Lower lobe of right lung (tissue), 2 donors: ENCODE measurements around the gene KCNAB1. TPM values are rescaled to one million over a fixed set of nuclear protein-coding genes. Genes with fewer than 3 reads are reported as not detected.
A peak's percentile ranks its signal among the peaks of the same experiment; 100 is the strongest.

Experiments used
- ATAC-seq, 2 donors: fragments of 200-7000 bp; cut with Tn5 transposase; one replicate each; pipeline ENCODE4 v1.9.1; 2020 to 2022; ENCODE audit warnings: mild to moderate bottlenecking in 2 of 2, moderate library complexity in 2 of 2
- DNase-seq: peaks from one replicate; pipeline ENCODE4 v3.0.0-alpha.2; 2020
- H3K27ac ChIP-seq: fragments of 200-600 bp; one replicate; pipeline ENCODE4 v1.8.0; 2022
- H3K27me3 ChIP-seq: fragments of 200-600 bp; one replicate; pipeline ENCODE4 v1.8.0; 2022; ENCODE audit warnings: low read depth
- H3K36me3 ChIP-seq: fragments of 200-600 bp; one replicate; pipeline ENCODE4 v1.8.0; 2022; ENCODE audit warnings: mild to moderate bottlenecking
- H3K4me1 ChIP-seq: fragments of 200-600 bp; one replicate; pipeline ENCODE4 v1.8.0; 2022
- H3K4me3 ChIP-seq: fragments of 200-600 bp; one replicate; pipeline ENCODE4 v1.8.0; 2022; ENCODE audit warnings: mild to moderate bottlenecking
- H3K9me3 ChIP-seq: fragments of 200-600 bp; one replicate; pipeline ENCODE4 v1.8.0; 2022
- CTCF ChIP-seq: fragments of 200-600 bp; IDR thresholded peaks from one replicate; pipeline ENCODE4 v1.8.0; 2022; ENCODE audit warnings: antibody characterized with exemption, mild to moderate bottlenecking
- intact Hi-C: fragments of 100-400 bp; cut with DNase I; formaldehyde crosslinking; loops from one replicate; pipeline ENCODE4 v1.11.0; 2022
- total RNA-seq: library from RNA; stranded (reverse); fragmentation: NEBNext Ultra II Directional; extraction: Animal tissue kit (Norgen Biotek cat#: 25700); gene quantifications from one replicate; pipeline ENCODE4 v1.2.1, GENCODE V29; 2021
- donor health status: DM: no; HTN: yes; CAD: no; lungs with severe emphysema.

KCNAB1 gene
- total RNA-seq, 1 donor from 2014 or later = 4.7 TPM

GRCh38 chr3:156527060-156527459, 406.7 kb downstream of the KCNAB1 start:
- no peak for DNase-seq
- H3K4me1 ChIP-seq = no peaks in the 10 kb centered on the region
- intact Hi-C loops = loop anchor here (10.0 kb wide), 1 partner anchor 372 kb away; no protein-coding TSS in a partner anchor
- no peak for TF ChIP-seq CTCF
- peaks cover 8% of the 10 kb centered on the region for H3K36me3 ChIP-seq
- no peaks in the 10 kb centered on the region for H3K27me3 ChIP-seq
- H3K27ac ChIP-seq = no peak overlapping the region
- no peak overlapping the region for H3K4me3 ChIP-seq
- no peak for ATAC-seq
- H3K9me3 ChIP-seq = no peaks in the 10 kb centered on the region

- no peaks in the 10 kb centered on the region for H3K9me3 ChIP-seq
- no peak overlapping the region for H3K27ac ChIP-seq
- peaks cover 7% of the 10 kb centered on the region for H3K36me3 ChIP-seq
- DNase-seq (no peak), ATAC-seq (no peak)
- H3K4me3 ChIP-seq = no peak overlapping the region
- intact Hi-C loops = no loop called here
- TF ChIP-seq CTCF = no peak
- peaks cover 13% of the 10 kb centered on the region for H3K4me1 ChIP-seq
- no peaks in the 10 kb centered on the region for H3K27me3 ChIP-seq
Measured at GRCh38 chr3:156530980-156531379, 410.6 kb downstream of the KCNAB1 start.

GRCh38 chr3:156532730-156533129, 412.4 kb downstream of the KCNAB1 start:
- no peaks in the 10 kb centered on the region for H3K27me3 ChIP-seq
- no peak overlapping the region for H3K27ac ChIP-seq
- intact Hi-C loops = no loop called here

GRCh38 chr3:156533205-156533604, 412.8 kb downstream of the KCNAB1 start:
- Histone ChIP-seq H3K4me3 (no peak overlapping the region), H3K27ac (no peak overlapping the region)
- intact Hi-C loops = no loop called here

More at GRCh38 chr3:156532730-156533129, 412.4 kb downstream of the KCNAB1 start:
- no peak for ATAC-seq
- H3K4me3 ChIP-seq = no peak overlapping the region
- H3K9me3 ChIP-seq = no peaks in the 10 kb centered on the region
- no peak for DNase-seq
- no peak for TF ChIP-seq CTCF
- peaks cover 13% of the 10 kb centered on the region for H3K4me1 ChIP-seq
- H3K36me3 ChIP-seq = peaks cover 7% of the 10 kb centered on the region

GRCh38 chr3:156535162-156535627, 414.8 kb downstream of the KCNAB1 start:
- peak overlapping the region; percentile 4 for H3K27ac ChIP-seq
- ATAC-seq (peak; percentile 91), DNase-seq (peak; percentile 55)
- H3K27me3 ChIP-seq = no peaks in the 10 kb centered on the region
- H3K9me3 ChIP-seq = no peaks in the 10 kb centered on the region
- intact Hi-C loops = no loop called here
- peaks cover 28% of the 10 kb centered on the region for H3K36me3 ChIP-seq
- no peak overlapping the region for H3K4me3 ChIP-seq
- TF ChIP-seq CTCF = no peak
- H3K4me1 ChIP-seq = peaks cover 13% of the 10 kb centered on the region

More at GRCh38 chr3:156533205-156533604, 412.8 kb downstream of the KCNAB1 start:
- TF ChIP-seq CTCF = no peak
- H3K27me3 ChIP-seq = no peaks in the 10 kb centered on the region
- H3K4me1 ChIP-seq = peaks cover 13% of the 10 kb centered on the region
- no peaks in the 10 kb centered on the region for H3K9me3 ChIP-seq
- no peak for DNase-seq
- peaks cover 9% of the 10 kb centered on the region for H3K36me3 ChIP-seq
- no peak for ATAC-seq
